Stimulated activated CD4-positive, alpha-beta T cell treated with anti-CD3 and anti-CD28 coated beads, Interleukin-1b, Interleukin-23, amount 100 ng/mL, for 48 hours (primary cell): ENCODE measurements around the gene CDKAL1.

Source experiments
- DNase-seq: peaks from one replicate; pipeline ENCODE4 v3.0.0-alpha.2; 2020

Gene CDKAL1

GRCh38 chr6:21277601-21278374 is 743.5 kb downstream of the CDKAL1 start:
- DNase-seq, result no peak

- DNase-seq, result no peak
Observed at GRCh38 chr6:21278375-21278745, 744.1 kb downstream of the CDKAL1 start.

- DNase-seq, result no peak
Observed at GRCh38 chr6:21279619-21280018, 745.4 kb downstream of the CDKAL1 start.

GRCh38 chr6:21281366-21281765 is 747.1 kb downstream of the CDKAL1 start:
- DNase-seq, result no peak
